ENCODE measurements around the gene PTPRT.
"Not testable (repeated sequence)": the region's sequence is repeated elsewhere in the genome, so short reads cannot be mapped to it uniquely, and the experiment has no call there.

DNA sequence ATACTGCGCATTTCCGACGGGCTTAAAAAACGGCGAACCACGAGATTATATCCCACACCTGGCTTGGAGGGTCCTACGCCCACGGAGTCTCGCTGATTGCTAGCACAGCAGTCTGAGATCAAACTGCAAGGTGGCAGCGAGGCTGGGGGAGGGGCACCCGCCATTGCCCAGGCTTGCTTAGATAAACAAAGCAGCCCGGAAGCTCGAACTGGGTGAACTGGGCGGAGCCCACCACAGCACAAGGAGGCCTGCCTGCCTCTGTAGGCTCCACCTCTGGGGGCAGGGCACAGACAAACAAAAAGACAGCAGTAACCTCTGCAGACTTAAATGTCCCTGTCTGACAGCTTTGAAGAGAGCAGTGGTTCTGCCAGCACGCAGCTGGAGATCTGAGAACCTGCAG, 983.1 kb downstream of the PTPRT start:
- not testable (repeated sequence) for TF ChIP-seq CTCF (IDR thresholded peaks at IDR 0.05; ENCODE audit: borderline replicate concordance, extremely low read depth, low read length, poor library complexity, severe bottlenecking); EZH2 (IDR thresholded peaks at IDR 0.05; ENCODE audit: borderline replicate concordance, low read depth, low read length, severe bottlenecking)
